DOHH2 (cell line): ENCODE measurements around the gene TEX264.

ENCODE experiments used
- H3F3A ChIP-seq: fragments of 200-600 bp; sonication (generic), shearing (Covaris generic); 2 replicates; pipeline ENCODE4 v1.6.0; 2016; ENCODE audit warnings: antibody characterized with exemption, mild to moderate bottlenecking; ENCODE audit not compliant: control insufficient read depth, insufficient read depth
- H3K27ac ChIP-seq: fragments of 200-600 bp; sonication (generic); 2 replicates; pipeline ENCODE4 v1.5.1; 2014; ENCODE audit warnings: low read depth, mild to moderate bottlenecking, low read length, moderate library complexity
- H3K27me3 ChIP-seq: fragments of 200-600 bp; sonication (generic); 2 replicates; pipeline ENCODE4 v1.6.1; 2014; ENCODE audit warnings: mild to moderate bottlenecking, low read length, mixed read lengths; ENCODE audit not compliant: control insufficient read depth
- H3K36me3 ChIP-seq: fragments of 200-600 bp; sonication (generic); 2 replicates; pipeline ENCODE4 v1.6.1; 2014; ENCODE audit warnings: mild to moderate bottlenecking, low read length, moderate library complexity, mixed read lengths; ENCODE audit not compliant: control insufficient read depth
- H3K4me1 ChIP-seq: fragments of 200-600 bp; sonication (generic); 2 replicates; pipeline ENCODE4 v1.6.1; 2014; ENCODE audit warnings: mild to moderate bottlenecking, low read length, mixed read lengths; ENCODE audit not compliant: control insufficient read depth
- H3K4me2 ChIP-seq: fragments of 200-600 bp; sonication (generic); 2 replicates; pipeline ENCODE4 v1.6.0; 2014; ENCODE audit warnings: mild to moderate bottlenecking, low read length, moderate library complexity
- H3K4me3 ChIP-seq: fragments of 200-600 bp; sonication (generic); 2 replicates; pipeline ENCODE4 v1.5.1; 2014; ENCODE audit warnings: mild to moderate bottlenecking, low read length, mixed read lengths
- H3K79me2 ChIP-seq: fragments of 200-600 bp; sonication (generic); 2 replicates; pipeline ENCODE4 v1.6.1; 2014; ENCODE audit warnings: mild to moderate bottlenecking, low read length, mixed read lengths; ENCODE audit not compliant: control insufficient read depth
- H3K9me2 ChIP-seq: fragments of 200-600 bp; sonication (generic); replicated peaks from 2 replicates; pipeline ENCODE4 v1.6.1; 2014; ENCODE audit warnings: mild to moderate bottlenecking, low read length, mixed read lengths; ENCODE audit not compliant: control insufficient read depth
- H3K9me3 ChIP-seq: fragments of 200-600 bp; sonication (generic); 2 replicates; pipeline ENCODE4 v1.6.1; 2014; ENCODE audit warnings: antibody characterized with exemption, low read length, mixed read lengths; ENCODE audit not compliant: control insufficient read depth, insufficient read depth
- H4K20me1 ChIP-seq: fragments of 200-600 bp; sonication (generic); 2 replicates; pipeline ENCODE4 v1.6.0; 2014; ENCODE audit warnings: low read depth, mild to moderate bottlenecking, antibody characterized with exemption, low read length, moderate library complexity; ENCODE audit not compliant: control insufficient read depth, insufficient read depth
- CTCF ChIP-seq: fragments of 200-600 bp; sonication (generic); IDR thresholded peaks from one replicate; pipeline ENCODE4 v1.5.1; 2014; ENCODE audit warnings: antibody characterized with exemption, mild to moderate bottlenecking, low read depth, low read length; ENCODE audit not compliant: poor library complexity, severe bottlenecking
- EZH2phosphoT487 ChIP-seq: fragments of 200-600 bp; sonication (generic); IDR thresholded peaks from 2 replicates; pipeline ENCODE4 v1.6.1; 2017; ENCODE audit warnings: borderline replicate concordance, mild to moderate bottlenecking, antibody characterized with exemption, low read length, moderate library complexity, mixed read lengths

The TEX264 gene

GRCh38 chr3:51688206-51688600 lies 17.2 kb downstream of the TEX264 start:
- Histone ChIP-seq H3K27ac (no peak overlapping the region), H3K36me3 (peaks cover 83% of the 10 kb centered on the region), H3F3A (no peaks in the 10 kb centered on the region), H3K4me2 (no peak overlapping the region), H4K20me1 (peaks cover 4% of the 10 kb centered on the region; the same call in 1 of the 2 replicates), H3K9me2 (no peaks in the 10 kb centered on the region), H3K27me3 (no peaks in the 10 kb centered on the region), H3K79me2 (peaks cover 7% of the 10 kb centered on the region), H3K4me3 (no peak overlapping the region), H3K4me1 (peaks cover 19% of the 10 kb centered on the region), H3K9me3 (no peaks in the 10 kb centered on the region)
- no peak for TF ChIP-seq CTCF
- TF ChIP-seq EZH2phosphoT487, result no peak

- no peak overlapping the region for H3K4me3 ChIP-seq
- no peaks in the 10 kb centered on the region for H3F3A ChIP-seq
- H3K27me3 ChIP-seq, result no peaks in the 10 kb centered on the region
- H3K4me1 ChIP-seq, result peaks cover 12% of the 10 kb centered on the region
- no peaks in the 10 kb centered on the region for H3K9me3 ChIP-seq
- H3K27ac ChIP-seq, result no peak overlapping the region
- H3K79me2 ChIP-seq, result peaks cover 3% of the 10 kb centered on the region; the same call in 1 of the 2 replicates
- H4K20me1 ChIP-seq, result 0 out of 2 replicates have a peak, but pooled peaks cover 4% of the 10 kb centered on the region
- H3K9me2 ChIP-seq, result no peaks in the 10 kb centered on the region
- peaks cover 65% of the 10 kb centered on the region for H3K36me3 ChIP-seq
- TF ChIP-seq EZH2phosphoT487 (no peak), CTCF (no peak)
- no peak overlapping the region for H3K4me2 ChIP-seq
Measured at GRCh38 chr3:51691021-51691420, 20.0 kb downstream of the TEX264 start.

GRCh38 chr3:51691949-51692348 lies 20.9 kb downstream of the TEX264 start:
- Histone ChIP-seq H3K4me1 (peaks cover 3% of the 10 kb centered on the region), H3K79me2 (peaks cover 3% of the 10 kb centered on the region; the same call in 1 of the 2 replicates), H3K9me2 (no peaks in the 10 kb centered on the region), H3K36me3 (peaks cover 60% of the 10 kb centered on the region), H3F3A (no peaks in the 10 kb centered on the region), H3K4me3 (no peak overlapping the region), H3K9me3 (no peaks in the 10 kb centered on the region), H4K20me1 (0 out of 2 replicates have a peak, but pooled peaks cover 4% of the 10 kb centered on the region), H3K4me2 (no peak overlapping the region), H3K27ac (no peak overlapping the region), H3K27me3 (no peaks in the 10 kb centered on the region)
- TF ChIP-seq EZH2phosphoT487 (no peak), CTCF (no peak)
